HG02763 (cell line): ENCODE measurements around the gene PAM16.
"Not testable (repeated sequence)": the region's sequence is repeated elsewhere in the genome, so short reads cannot be mapped to it uniquely, and the experiment has no call there.

Experiments
- ATAC-seq: cut with Tn5 transposase; IDR thresholded peaks from one replicate; pipeline ENCODE4 v1.9.1; 2021; ENCODE audit warnings: mild to moderate bottlenecking, moderate library complexity; ENCODE audit not compliant: unreplicated experiment

Gene PAM16

DNA sequence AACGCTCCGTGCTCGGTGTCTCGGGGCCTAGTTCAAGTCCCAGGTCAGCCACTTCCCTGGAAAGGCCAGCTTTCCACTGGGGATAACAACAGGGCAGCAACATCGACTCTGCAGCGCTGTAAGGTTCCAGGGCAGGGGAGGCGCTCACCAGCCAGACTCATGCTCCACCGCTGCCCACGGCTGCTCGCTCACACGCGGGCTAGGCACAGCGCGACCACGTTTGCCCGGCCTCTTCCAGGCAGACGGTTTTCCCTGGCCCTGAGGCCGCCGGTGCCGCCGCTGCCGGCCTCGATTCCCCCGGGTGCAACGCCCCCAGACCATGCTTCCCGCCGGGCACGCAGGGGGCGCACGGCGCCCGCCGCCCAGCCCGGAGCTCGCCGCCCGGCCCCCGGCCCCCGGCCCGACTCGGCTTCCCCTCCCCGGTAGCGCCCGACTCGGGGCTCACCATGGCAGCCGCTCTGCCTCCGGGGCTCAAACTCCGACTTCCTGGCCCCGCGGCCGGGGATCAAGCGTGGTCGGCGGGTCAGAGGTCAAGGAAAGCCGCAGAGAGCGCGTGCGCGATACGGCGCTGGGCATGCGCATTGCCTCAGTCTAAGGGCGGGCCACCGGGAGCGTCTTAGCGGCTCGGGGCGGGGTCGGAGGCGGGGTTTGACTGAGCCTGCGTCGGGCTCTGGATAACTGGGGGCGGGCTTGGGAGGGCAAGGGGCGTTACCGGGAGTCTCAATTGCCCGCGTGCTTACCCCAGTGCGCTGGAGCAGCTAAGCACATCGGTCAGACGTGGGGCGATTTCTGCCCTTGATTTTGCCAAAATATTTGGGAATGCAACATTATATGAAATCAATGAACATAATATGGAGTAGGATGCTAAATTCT, at the start of gene PAM16:
TSS of gene PAM16 (minus strand) at position 535 of the 873 bp plus-strand sequence. CDS start at position 448, 87 bp downstream.
- peak; percentile 91 for ATAC-seq

DNA sequence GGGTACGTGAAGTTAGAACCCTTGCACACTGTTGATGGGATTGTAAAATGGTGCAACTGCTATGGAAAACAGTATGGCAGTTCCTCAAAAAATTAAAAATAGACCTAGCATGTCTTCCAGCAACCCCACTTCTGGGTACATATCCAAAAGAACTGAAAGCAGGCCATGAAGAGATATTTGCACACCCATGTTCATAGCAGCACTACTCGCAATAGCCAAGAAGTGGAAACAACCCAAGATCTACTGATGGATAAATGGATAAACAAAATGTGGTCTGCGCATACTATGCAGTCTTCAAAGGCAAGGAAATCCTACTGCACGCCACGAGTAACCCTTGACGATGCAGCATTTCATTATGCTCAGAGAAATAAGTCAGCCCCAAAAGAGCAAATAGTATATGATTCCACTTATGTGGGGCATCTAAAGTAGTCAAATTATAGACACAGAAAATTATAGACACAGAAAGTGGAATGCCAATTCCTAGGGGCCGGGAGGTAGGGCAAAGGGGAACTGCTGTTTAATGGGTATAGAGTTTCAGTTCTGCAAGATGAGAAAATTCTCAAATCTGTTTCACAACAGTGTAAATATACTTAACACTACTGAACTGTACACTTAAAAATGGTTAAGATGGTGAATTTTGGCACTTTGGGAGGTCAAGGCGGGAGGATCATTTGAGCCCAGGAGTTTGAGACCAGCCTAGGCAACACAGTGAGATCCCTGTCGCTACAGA, 48.0 kb upstream of the PAM16 start:
- ATAC-seq: no peak

DNA sequence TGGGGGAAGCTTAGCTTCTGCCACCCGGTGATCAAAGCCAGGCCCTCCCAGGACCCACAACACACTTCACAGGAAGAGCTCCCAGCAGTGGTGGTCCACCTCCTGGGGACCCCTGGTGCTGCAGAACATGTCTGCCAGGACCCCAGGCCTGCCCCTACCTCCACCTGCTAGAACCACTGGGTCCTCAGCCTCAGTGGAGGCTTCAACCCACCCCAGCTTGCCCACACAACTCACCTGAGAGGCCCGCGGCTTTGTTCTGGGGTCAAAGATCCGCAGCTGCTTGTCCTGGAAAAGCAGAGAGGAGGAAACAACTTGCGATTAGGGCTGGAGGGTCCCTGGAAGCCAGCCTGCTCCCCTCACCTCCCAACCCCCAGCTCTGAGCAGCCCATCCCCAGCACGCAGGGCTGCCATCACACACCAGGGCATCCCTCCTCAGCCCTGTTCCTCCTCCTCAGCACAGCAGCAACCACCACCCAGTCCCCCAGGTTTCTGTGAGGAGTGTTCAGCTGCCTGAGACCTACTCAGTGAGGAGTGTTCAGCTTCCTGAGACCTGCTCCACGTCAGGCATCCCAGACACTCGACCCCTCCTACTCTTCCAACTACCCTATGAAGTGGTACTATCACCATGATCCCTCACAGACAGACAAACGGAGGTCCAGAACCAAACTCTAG, 44.1 kb upstream of the PAM16 start:
- no peak for ATAC-seq

DNA sequence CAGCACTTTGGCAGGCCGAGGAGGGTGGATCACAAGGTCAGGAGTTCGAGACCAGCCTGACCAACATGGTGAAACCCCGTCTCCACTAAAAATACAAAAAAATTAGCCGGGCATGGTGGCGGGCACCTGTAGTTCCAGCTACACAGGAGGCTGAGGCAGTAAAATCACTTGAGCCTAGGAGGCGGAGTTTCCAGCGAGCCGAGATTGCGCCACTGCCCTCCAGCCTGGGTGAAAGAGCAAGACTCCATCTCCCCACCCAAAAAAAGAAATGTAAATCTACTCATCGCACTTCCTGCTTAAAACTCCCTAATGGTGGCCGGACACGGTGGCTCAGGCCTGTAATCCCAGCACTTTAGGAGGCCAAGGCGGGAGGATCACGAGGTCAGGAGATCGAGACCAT, 42.7 kb upstream of the PAM16 start:
- ATAC-seq: not testable (repeated sequence)

DNA sequence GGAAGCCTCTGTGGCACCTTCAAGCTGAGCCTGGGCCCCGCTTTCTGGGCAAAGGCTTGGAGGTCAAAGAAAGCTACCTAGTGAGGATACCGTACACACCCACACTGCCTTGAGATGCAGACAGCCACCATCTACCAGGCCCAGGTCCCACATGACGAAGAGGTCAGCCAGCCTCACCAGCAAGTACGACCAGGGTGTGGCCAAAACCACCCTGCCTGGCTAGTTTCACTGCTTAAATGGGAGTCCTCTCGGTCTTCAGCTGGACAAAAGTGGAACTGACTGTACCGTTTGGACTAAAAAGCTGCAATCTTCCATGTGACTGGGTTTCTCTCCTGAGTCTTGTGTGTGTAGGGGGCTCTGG, 42.1 kb upstream of the PAM16 start:
- no peak for ATAC-seq

DNA sequence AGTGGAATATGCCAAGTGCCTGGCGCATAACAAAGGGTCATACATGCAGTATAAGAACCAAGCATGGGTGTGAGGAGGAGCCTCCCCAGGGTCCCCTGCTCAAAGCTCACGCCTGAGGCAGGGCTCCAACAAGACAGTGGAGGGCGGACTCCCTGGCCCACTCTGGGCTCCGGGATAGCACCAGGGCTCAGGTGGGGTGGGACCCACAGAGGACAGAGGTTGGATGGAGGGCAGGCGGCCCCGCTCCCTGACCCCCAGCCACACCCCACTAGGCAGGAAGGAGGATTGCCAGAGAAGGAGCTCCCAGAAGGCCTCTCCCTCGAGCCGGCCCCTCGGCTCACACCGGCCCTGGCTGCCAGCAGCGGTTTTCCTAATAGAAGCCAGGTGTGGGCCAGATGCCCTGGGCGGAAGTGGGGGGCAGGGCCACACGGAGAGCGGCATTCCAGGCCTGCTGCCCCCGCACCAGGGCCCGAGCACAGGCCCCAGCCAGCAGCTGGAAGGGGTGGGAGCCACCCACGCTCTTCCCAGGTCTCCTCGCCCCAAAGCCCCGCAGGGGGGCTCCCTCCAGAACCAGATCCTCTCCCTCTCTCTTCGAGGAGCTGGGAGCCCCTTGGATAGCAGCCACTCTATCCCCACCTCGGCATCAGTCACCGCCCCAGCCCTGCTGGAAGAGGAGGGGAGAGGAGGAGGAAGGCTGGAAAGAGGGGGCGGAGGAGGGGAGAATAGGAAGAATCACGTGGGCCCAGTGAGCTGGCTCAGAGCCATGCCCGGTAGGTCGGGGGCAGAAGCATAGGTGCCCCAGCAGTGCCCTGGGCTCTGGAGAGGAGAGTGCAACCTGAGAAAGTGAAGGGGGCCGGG, 41.5 kb upstream of the PAM16 start:
- no peak for ATAC-seq

DNA sequence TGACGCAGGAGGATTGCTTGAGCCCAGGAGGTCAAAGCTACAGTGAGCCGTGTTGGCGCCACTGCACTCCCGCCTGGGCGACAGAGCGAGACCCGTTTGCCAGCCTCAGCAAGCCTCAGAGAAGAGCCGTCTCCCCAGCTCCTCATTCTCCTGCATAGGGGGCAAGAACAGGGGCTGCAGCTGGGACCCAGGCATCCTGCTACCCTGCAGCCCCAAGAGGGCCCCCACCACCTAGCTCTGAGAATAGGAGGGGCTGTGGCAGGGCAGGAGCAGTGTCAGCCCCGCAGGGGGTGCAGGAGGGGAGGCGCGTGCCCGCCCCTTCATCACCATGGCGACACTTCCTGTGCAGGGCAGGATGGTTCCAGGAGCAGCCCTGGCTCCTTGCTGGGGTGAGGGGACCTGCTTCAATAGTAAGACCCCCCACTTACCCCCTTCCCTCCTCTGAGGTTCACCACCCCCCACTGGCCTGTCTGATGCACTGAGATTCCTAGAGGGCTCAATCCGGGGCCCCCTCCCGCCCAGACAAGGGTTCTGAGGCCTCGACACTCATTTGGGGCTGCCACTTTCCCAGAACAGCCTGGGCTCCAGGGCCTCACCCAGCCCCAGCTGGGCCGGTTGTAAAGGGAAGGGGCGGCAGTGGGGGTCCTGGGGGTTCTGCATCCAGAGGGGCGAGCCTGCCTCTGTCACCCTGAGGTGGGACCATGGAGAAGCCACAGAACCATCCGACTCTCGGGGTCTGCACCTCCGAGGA, 40.7 kb upstream of the PAM16 start:
- no peak for ATAC-seq

DNA sequence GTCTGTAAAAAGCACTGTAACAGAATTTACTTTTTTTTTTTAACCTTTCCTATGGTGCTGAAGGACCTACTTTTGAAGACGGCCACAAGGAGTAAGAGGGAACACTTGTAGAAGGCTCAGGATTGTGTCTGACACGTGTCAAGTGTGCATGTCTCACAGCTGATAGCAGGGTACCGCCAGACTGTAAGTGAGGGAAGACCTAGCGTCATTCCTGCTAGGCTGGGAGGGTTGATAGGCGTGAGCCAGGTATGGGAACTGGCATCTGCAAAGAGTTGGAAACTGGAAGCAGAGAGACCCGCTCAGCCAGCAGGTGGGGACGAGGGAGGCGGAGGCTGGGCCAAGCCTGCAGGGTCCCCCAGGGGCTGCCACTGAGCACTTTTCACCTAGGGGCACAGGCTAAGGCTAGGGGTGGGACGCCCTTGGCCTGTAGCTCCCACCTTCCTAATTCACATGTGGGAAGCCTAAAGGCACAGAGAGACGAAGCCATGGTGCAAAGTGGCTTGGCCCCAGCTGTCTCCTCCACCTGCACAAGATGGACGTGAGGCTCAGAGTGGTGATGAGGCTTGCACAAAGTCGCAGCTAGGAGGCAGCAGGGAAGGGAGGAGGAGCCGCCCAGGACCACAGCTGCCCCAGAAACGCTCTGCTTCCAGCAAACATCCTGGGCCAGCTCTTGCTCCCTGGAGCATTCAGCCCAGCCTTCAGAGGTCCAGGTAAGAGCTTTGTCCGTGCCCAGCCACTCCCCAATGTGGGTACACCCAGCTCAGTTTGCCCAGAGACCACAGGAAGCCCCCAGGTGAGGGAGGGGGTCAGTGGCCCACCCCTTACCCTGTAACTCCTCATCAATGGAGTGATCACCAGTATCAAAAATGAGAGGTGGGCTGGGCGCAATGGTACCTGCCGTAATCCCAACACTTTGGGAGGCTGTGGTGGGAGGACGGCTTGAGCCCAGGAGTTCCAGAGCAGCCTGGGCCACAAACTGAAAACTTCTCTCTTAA, 39.4 kb upstream of the PAM16 start:
- no peak for ATAC-seq

DNA sequence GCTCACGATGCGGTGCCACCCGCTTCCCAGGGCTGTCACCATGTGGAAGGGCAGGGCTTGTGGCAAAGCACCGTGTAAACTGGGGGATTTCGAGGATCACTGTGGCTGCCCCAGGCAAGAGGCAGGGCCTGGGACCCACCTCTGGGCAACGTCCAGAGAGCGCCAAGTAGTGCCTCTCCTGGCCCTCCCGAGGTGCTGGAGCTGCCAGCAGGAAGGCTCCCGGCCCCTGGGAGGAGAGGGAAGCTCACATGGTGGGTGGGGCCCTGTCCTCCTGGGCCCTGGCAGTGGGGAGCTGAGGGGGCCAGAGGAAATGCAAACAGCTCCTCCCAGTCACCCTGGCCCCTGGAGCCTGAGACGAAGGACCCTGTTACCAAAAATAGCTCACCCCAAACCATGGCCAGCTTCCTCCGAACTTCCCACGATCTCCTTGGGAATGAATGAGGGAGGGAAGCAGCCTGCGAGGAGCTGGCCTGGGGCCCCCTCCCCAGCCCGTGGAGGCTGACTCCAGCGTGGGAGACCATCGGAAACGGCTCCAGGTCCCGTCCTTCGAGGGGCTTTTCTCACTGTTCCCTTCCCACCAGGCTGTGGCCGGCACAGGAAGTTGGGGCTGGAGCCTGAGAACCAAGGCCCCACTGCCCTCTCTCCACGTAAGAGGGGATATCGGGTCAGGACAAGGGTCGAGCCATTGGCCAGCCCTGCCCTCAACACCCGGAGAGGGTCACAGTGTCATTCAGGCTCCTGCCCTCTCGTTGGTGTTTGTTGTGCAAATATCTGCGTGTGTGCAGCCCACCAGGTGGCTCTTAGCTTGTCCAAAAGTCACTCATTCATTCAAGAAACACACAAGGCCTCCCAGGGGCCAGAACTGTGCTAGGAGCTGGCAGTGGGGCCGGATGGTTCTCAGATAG, 38.2 kb upstream of the PAM16 start:
- ATAC-seq: no peak

DNA sequence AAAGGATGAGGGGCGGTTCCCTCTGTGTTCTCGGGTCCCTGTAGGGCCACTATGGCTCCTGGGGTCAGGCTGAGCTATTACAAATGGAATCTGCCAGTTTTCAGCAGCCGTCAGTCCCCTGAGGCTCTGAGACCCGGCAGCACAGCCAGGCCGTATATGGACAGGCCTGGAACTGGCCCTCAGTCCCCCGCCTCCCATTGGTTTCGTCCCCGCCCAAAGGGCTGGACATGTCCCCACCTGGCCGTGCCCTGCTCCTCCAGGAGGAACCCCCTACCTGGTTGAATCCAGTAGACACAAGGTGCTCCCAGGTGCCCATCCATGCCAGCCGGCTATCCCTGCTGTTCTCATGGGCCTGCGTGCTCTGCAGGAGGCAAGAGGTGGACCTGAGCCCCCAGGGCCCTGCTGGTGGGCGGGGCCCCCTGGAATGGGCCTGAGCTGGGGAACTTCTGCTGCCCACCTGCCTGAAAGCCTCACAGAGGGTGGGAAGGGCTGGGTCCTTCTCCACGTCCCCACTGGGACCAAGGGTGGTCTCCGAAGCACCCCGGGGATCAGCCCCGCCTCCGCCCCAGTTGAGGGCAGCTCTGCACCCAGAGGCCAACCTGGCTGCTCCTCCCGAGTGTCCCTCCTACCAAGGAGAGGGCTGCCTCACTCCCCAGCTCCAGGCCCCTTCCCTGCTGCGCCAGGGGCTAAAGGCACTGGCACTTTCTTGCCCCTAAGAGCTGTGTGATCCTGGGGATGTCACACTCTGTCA, 37.3 kb upstream of the PAM16 start:
- ATAC-seq: no peak

DNA sequence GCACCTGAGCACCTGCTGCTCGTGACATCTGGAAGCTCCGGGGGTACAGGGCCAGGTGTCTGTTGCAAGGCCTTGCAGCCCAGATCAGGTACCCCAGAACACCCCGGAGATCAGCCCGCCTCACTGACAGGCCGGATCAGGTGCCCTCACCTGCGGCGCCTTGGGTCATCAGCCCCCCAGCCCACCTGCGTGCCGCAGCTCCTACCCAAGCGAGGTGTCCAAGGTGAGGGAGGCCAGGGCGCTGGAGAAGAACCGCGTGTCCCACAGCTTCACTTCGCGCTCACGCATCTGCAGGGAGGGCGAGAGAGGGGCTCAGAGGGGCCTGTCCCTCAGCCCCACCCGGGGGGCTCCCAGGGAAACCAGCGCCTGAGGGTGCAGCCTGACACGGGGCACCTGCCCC, 36.7 kb upstream of the PAM16 start:
- no peak for ATAC-seq

DNA sequence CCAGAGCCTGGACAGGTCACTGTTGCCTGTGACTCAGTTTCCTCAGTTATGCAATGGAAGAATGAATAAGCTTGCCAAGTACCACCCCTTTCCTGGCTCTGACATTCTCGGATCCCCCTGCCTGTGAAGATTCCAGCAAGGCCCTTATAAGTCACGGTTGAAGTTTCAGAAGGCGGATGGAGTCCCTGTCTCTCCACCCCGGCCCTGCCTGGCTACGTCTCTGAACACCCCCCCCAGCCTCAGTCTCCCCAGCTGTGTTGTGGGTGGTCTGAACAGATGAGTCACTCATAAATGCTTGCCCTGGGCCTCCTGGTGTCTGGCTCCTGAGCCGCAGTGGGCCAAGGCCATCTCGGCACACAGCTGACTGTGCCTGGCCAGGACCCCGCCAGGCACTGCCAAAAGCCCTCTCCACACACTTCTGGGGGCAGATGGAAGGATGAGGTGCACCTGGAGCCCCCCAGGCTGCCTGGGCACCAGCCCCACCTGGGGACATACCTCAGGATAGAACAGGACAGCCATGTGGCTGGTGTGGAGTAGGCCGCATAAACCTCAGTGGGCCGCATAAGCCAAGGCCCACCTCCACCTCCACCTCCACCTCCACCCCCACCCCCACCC, 35.9 kb upstream of the PAM16 start:
- ATAC-seq: no peak

DNA sequence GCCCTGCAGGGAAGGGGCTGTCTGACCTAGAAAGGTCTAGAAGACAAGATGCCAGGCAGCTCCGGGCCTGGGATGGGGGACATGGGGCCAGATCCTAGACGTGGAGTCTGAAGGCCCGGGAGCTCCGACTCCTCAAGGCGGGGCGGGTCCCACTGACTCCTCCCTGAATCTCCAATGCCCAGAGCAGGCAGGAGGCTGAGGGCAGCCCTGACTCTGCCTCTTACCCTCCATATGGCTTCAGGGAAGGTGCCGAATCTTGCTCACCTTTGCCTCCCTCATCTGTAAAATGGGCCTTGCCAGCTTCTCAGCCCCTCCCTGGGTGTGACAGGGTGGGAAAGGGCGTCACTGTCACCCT, 35.3 kb upstream of the PAM16 start:
- no peak for ATAC-seq

DNA sequence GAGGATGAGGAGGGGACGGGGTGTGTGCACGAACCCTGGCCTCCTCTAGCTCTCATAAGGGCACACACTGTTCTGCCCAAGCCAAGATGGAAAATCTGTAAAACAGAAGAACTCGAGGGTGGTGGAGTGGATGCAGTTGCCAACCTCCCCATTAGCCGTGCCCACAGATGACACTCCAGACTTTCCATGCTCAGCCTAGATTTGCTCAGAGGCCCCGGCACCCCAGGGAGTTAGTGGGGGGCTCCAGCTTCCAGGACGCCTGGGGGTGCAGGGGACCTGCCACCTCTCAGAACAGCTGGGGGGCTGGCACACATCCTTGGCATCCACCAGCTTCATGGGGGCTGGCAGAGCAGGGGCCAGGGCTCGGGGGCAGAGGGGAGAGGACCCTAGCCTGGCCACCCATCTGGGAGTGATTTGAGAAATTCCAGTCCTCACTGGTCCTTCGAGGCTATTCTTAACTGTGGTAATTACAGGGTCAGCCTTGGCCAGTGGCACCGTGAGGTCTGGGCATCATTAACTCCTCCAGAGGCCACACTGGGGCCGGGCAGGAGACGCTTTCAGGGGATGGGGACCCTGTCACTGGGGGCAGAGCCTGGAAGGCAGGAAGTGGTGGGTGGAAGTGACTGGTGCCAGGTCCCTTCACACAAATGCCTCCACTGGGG, 34.8 kb upstream of the PAM16 start:
- ATAC-seq: no peak

DNA sequence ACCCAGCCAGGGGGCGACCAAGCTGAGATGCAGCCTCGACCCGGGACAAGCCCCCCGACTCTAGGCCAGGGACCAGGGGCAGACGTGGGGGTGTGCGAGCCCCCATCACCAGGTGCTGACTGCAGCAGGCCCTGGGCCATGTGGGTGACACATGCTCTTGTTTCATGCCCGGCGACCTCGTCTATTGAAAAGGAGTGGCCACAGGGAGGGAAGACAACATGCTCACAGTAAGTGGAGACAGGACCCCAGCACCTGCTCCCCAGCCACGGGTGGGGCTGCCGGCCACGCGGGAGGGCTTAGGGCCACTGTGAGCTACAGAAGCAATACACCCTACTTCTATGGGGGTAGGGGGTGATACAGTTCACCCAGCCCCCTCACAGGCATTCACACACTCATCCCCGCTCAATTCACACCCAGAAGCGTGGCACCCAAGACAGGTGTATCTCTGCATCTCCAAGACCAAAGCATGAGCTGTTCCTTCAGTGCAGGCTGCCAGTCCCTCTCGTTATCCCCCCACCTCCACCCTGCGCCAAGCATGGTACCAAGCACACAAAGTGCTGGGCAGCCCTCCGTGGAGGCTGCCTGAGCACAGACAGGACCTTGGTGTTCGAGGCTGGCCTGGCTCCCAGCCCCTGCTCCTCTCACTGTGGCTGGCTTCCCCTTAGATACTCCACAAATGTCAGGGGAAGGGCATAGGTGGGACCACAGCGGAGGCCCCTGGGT, 34.1 kb upstream of the PAM16 start:
- ATAC-seq: no peak

DNA sequence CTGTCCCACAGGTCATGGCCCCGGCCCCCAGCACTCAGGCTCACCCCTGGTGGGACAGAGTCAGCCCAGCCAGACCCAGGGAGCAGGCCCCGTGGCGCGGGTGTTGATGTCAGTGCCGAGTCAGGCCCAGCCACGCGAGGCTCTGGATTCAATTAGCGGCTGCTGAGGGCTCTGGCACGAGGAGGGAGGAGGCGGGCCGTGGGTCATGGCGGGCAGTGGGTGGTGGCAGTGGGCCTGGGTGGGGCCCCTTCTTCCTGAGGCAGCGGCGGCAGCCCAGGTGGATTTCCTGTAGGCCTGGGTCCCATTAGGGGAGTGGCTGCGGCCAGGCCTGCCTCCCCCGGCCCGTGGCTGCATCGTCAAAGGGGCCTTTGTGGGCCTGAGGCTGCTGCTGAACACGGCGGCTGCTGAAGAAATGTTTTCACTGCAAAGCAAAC, 33.4 kb upstream of the PAM16 start:
- ATAC-seq: no peak
